Measurements from ENCODE around the gene TOMM34.

GRCh38 chr20:44928595-44928994, 31.6 kb downstream of the TOMM34 start:
- TF ChIP-seq CTCF (optimal IDR thresholded peaks at IDR 0.05 in 1 of 3, IDR thresholded peaks at IDR 0.05 in 1 of 3, conservative IDR thresholded peaks at IDR 0.05 in 1 of 3; ENCODE audit: extremely low read depth in 1 of 3, insufficient read depth in 2 of 3, low read length in 3 of 3) (no peak), EZH2 (IDR thresholded peaks at IDR 0.05; ENCODE audit: low read length) (no peak)

Data from keratinocyte (primary cell).